Keratinocyte (primary cell): Measurements from ENCODE around the gene UNC79. TPM values are rescaled to one million over a fixed set of nuclear protein-coding genes. Genes with fewer than 3 reads are reported as not detected.

ENCODE experiments used
- DNase-seq: peaks from one replicate; pipeline ENCODE4 v3.0.0-alpha.2; 2011; ENCODE audit warnings: low read depth, missing footprints, low spot score
- FAIRE-seq: peaks from 2 replicates; lab custom pipeline; 2011; peaks lifted over from hg19 to GRCh38; lab: Jason Lieb, UNC
- H2AFZ ChIP-seq: 2 replicates; pipeline ENCODE4 v1.6.0; 2012; ENCODE audit warnings: low read length, control low read depth, inconsistent platforms; ENCODE audit not compliant: control insufficient read depth
- H3K27ac ChIP-seq: 2 replicates; pipeline ENCODE4 v1.5.1; 2011; ENCODE audit warnings: low read length; ENCODE audit not compliant: control insufficient read depth, insufficient read depth
- H3K27me3 ChIP-seq: 3 replicates; pipeline ENCODE4 v1.6.0; 2011; ENCODE audit warnings: low read length; ENCODE audit not compliant: control insufficient read depth, insufficient read depth; ENCODE audit errors: extremely low read depth
- H3K36me3 ChIP-seq, 2 experiments: 2 replicates in 1 of 2; 3 replicates in 1 of 2; pipeline ENCODE4 v1.5.1; 2011; ENCODE audit warnings: low read length in 2 of 2, mild to moderate bottlenecking in 1 of 2; ENCODE audit not compliant: control insufficient read depth in 2 of 2, insufficient read depth in 2 of 2; ENCODE audit errors: extremely low read depth in 1 of 2
- H3K4me1 ChIP-seq: 3 replicates; pipeline ENCODE4 v1.5.1; 2011; ENCODE audit warnings: low read length; ENCODE audit not compliant: control insufficient read depth, insufficient read depth; ENCODE audit errors: extremely low read depth
- H3K4me2 ChIP-seq: 3 replicates; pipeline ENCODE4 v1.6.0; 2011; ENCODE audit warnings: low read depth, low read length; ENCODE audit not compliant: control insufficient read depth, insufficient read depth; ENCODE audit errors: extremely low read depth
- H3K4me3 ChIP-seq, 3 experiments: fragments of 200-600 bp in 1 of 3; sonication (generic) in 1 of 3; 2 replicates in 2 of 3; 3 replicates in 1 of 3; pipeline ENCODE4 v1.5.1; 2011 to 2016; ENCODE audit warnings: low read length in 3 of 3, mild to moderate bottlenecking in 3 of 3, control low read depth in 2 of 3, inconsistent platforms in 1 of 3, low read depth in 1 of 3, mixed read lengths in 1 of 3, mixed run types in 1 of 3, moderate library complexity in 1 of 3; ENCODE audit not compliant: control insufficient read depth in 2 of 3, insufficient read depth in 2 of 3; ENCODE audit errors: extremely low read depth in 1 of 3
- H3K79me2 ChIP-seq: 2 replicates; pipeline ENCODE4 v1.6.0; 2012; ENCODE audit warnings: low read length; ENCODE audit not compliant: control insufficient read depth, insufficient read depth
- H3K9ac ChIP-seq: 3 replicates; pipeline ENCODE4 v1.6.0; 2011; ENCODE audit warnings: low read length; ENCODE audit not compliant: control insufficient read depth, insufficient read depth; ENCODE audit errors: extremely low read depth
- H3K9me1 ChIP-seq: 3 replicates; pipeline ENCODE4 v1.6.0; 2011; ENCODE audit warnings: low read length; ENCODE audit not compliant: control insufficient read depth, insufficient read depth; ENCODE audit errors: extremely low read depth
- H3K9me3 ChIP-seq: 2 replicates; pipeline ENCODE4 v1.5.1; 2012; ENCODE audit warnings: low read depth, low read length; ENCODE audit not compliant: control insufficient read depth
- H4K20me1 ChIP-seq: 3 replicates; pipeline ENCODE4 v1.6.0; 2011; ENCODE audit warnings: low read length; ENCODE audit not compliant: control insufficient read depth, insufficient read depth; ENCODE audit errors: extremely low read depth
- CTCF ChIP-seq, 3 experiments: IDR thresholded peaks in 1 of 3; conservative IDR thresholded peaks in 1 of 3; optimal IDR thresholded peaks in 1 of 3; 2 replicates in 2 of 3; 3 replicates in 1 of 3; pipeline versions ENCODE3 to v1.5.1; 2011; ENCODE audit warnings: low read length in 3 of 3, mild to moderate bottlenecking in 3 of 3, moderate library complexity in 2 of 3, control low read depth in 1 of 3, inconsistent platforms in 1 of 3; ENCODE audit not compliant: insufficient read depth in 2 of 3; ENCODE audit errors: extremely low read depth in 1 of 3
- EZH2 ChIP-seq: IDR thresholded peaks from one replicate; pipeline ENCODE4 v1.6.1; 2012; ENCODE audit warnings: inconsistent platforms, mild to moderate bottlenecking, low read length, moderate library complexity
- dilution Hi-C: fragments of 300-500 bp; cut with MboI; formaldehyde crosslinking; loops from one replicate; pipeline ENCODE4 v1.7.0; 2020; ENCODE audit warnings: low sequenced_read_pairs; ENCODE audit not compliant: extremely low pct_ligation_motif_present
- polyA plus RNA-seq, 5 experiments: library from polyadenylated mRNA; depleted of rRNA in 3 of 5; stranded (reverse) in 3 of 5; stranded (forward) in 1 of 5; unstranded in 1 of 5; fragments of >200 nt; gene quantifications; 1 replicate in 1 of 5; 2 replicates in 3 of 5; 3 replicates in 1 of 5; pipeline versions ENCODE4 v1.2.1 to v1.2.3, GENCODE V29; 2011 to 2012; ENCODE audit warnings: missing spikeins in 2 of 5, low read depth in 1 of 5, low replicate concordance in 1 of 5

Gene UNC79
- polyA plus RNA-seq, 1 donor (not counting 4 experiments of a cell fraction or from before 2014, with no cell fraction given), result 0.01 TPM

GRCh38 chr14:93480867-93481266 is 50.1 kb downstream of the UNC79 start:
- Histone ChIP-seq H3K9me3 (no peaks in the 10 kb centered on the region), H3K4me2 (no peak overlapping the region), H3K27ac (no peak overlapping the region), H3K4me3 (no peak overlapping the region), H3K36me3 (no peaks in the 10 kb centered on the region), H4K20me1 (no peaks in the 10 kb centered on the region), H3K9me1 (no peaks in the 10 kb centered on the region), H3K27me3 (no peaks in the 10 kb centered on the region), H3K9ac (no peak overlapping the region), H3K79me2 (no peaks in the 10 kb centered on the region), H3K4me1 (no peaks in the 10 kb centered on the region), H2AFZ (no peak overlapping the region)
- no peak for TF ChIP-seq EZH2
- TF ChIP-seq CTCF (optimal IDR thresholded peaks at IDR 0.05 in 1 of 3, IDR thresholded peaks at IDR 0.05 in 1 of 3, conservative IDR thresholded peaks at IDR 0.05 in 1 of 3; ENCODE audit: extremely low read depth in 1 of 3, insufficient read depth in 2 of 3, low read length in 3 of 3), result no peak
- dilution Hi-C loops, result no loop called here
- no peak for DNase-seq
- no peak for FAIRE-seq

GRCh38 chr14:93481758-93482157 is 51.0 kb downstream of the UNC79 start:
- Histone ChIP-seq H4K20me1 (no peaks in the 10 kb centered on the region), H3K9ac (no peak overlapping the region), H3K79me2 (no peaks in the 10 kb centered on the region), H3K4me1 (no peaks in the 10 kb centered on the region), H2AFZ (no peak overlapping the region), H3K27ac (no peak overlapping the region), H3K4me3 (no peak overlapping the region), H3K36me3 (no peaks in the 10 kb centered on the region), H3K27me3 (no peaks in the 10 kb centered on the region), H3K4me2 (no peak overlapping the region), H3K9me3 (no peaks in the 10 kb centered on the region), H3K9me1 (no peaks in the 10 kb centered on the region)
- DNase-seq (no peak), FAIRE-seq (no peak)
- TF ChIP-seq CTCF (optimal IDR thresholded peaks at IDR 0.05 in 1 of 3, IDR thresholded peaks at IDR 0.05 in 1 of 3, conservative IDR thresholded peaks at IDR 0.05 in 1 of 3; ENCODE audit: extremely low read depth in 1 of 3, insufficient read depth in 2 of 3, low read length in 3 of 3) (no peak), EZH2 (no peak)
- dilution Hi-C loops, result no loop called here
